HG03342 (cell line): ENCODE results near the gene PSRC1.
"Not testable (repeated sequence)": the region's sequence is repeated elsewhere in the genome, so short reads cannot be mapped to it uniquely, and the experiment has no call there.

Experiments used
- ATAC-seq: cut with Tn5 transposase; IDR thresholded peaks from one replicate; pipeline ENCODE4 v1.9.1; 2021; ENCODE audit warnings: mild to moderate bottlenecking, moderate library complexity; ENCODE audit not compliant: unreplicated experiment

Gene PSRC1

DNA sequence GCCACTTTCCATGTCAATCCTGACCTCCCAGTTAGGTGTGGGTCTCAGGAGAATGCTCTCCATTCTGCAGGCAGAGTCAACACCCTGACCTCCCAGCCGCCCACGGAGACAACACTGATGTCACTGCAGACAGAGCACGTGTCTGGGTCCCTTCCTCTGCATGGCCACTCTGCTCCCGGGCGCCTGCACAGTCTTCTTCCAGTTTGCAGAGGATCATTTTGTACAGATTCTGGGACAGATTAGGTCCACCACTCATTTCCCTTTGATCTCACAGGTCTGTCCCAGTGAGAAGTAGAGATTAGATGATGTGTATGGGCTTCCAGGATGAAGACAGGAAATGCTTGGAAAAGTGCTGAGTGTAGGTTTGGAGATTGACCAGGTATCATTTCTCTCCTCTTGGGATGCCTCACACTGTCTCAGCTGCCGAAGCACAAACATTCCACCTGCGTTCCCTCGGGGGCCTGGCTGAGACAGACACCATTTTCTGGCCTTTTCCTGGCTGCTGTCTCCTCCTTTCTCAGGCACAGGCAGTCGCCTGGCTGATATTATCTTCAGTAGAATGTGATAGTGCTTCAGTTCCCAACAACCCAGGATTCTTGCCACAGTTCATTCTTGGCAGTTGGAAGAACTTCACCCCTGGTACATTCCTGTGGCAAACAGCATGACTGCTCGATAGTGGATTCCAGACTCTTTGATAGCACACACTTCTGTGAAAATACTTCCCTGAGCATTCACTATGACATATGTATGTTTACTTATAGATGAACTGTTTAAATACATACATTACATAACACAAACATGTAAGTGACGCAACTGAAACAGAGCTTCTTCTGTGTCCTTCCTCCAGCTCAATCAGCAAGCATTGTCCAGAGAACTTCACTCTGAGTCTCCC is 16.0 kb upstream of the PSRC1 start:
- no peak for ATAC-seq

- no peak for ATAC-seq
Observed at GRCh38 chr1:109296782-109297181, 13.8 kb upstream of the PSRC1 start.

- ATAC-seq: no peak
Observed at GRCh38 chr1:109295712-109296415, 12.9 kb upstream of the PSRC1 start.

- no peak for ATAC-seq
Observed at GRCh38 chr1:109294481-109294880, 11.5 kb upstream of the PSRC1 start.

DNA sequence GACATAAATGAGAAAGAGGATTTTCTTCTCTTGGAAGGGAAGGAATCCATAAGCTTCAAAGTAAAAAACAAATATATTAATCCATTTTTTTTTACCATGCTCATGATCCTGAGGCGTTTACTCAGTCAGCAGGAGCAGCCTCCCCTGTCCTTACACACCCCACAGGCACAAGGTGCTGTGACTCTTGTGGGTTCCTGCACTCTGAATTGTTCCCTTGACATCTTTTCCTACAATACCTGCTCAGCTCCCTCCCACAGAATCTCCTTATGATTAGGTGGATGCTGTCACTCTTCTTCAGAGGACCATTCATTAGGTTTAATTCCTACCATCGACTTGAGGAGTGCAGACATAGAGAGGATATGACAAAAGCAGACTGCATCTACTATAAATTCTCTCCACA is 10.1 kb upstream of the PSRC1 start:
- no peak for ATAC-seq

- ATAC-seq: no peak
Observed at GRCh38 chr1:109292364-109292763, 9.4 kb upstream of the PSRC1 start.

DNA sequence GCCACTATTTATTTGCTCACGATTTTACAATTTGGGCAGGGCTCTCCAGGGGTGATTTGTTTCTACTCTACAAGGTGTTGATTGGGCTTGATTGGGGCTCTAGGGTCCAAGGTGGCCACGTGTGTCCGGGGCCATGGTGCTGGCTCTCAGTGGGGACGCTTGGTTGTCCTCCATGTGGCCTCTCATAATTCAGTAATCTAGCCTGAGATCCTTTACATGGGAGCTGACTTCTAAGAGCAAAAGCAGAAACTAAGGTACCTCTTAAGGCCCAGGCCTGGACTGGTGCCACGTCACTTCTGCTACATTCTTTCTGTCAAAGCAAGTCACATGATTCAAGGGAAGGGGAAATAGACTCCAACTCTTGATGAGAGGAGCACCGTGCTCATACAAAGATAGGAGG is 8.1 kb upstream of the PSRC1 start:
- ATAC-seq: no peak

- ATAC-seq: no peak
Observed at GRCh38 chr1:109290137-109290536, 7.2 kb upstream of the PSRC1 start.

- not testable (repeated sequence) for ATAC-seq
Observed at GRCh38 chr1:109286762-109287161, 3.8 kb upstream of the PSRC1 start.

DNA sequence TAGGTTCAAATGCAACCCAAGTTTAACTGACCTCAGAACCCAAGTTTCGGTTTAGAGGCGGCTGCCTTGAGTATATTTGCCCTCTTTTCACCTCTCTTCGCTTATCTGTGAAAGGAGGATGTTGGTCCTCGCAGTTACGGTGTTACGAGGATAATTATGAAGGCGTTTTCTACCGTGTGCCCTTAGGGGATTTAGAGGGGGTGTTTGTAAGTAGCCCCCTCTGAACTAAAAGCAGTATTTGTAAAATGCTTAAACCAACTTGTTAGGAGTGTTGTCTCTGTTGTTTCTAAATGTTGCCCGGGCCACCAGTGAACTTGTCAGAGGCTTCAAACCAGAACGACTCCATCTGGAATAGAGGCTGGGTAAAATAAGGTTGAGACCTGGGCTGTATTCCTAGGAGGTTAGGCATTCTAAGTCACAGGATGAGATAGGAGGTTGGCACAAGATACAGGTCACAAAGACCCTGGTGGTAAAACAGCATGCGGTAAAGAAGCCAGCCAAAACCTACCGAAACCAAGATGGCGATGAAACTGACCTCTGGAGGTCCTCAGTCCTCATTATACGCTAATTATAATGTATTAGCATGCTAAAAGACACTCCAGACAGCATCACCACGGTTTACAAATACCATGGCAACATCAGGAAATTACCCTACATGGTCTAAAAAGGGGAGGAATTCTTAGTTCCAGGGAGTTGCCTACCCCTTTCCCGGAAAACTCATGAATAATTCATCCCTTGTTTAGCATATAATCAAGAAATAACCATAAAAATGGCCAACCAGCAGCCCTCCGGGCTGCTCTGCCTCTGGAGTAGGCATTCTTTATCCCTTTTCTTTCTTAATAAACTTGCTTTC is 1.0 kb upstream of the PSRC1 start:
- peak; percentile 7 for ATAC-seq

GRCh38 chr1:109282497-109282951 is 421 bp downstream of the PSRC1 start:
- ATAC-seq: no peak

DNA sequence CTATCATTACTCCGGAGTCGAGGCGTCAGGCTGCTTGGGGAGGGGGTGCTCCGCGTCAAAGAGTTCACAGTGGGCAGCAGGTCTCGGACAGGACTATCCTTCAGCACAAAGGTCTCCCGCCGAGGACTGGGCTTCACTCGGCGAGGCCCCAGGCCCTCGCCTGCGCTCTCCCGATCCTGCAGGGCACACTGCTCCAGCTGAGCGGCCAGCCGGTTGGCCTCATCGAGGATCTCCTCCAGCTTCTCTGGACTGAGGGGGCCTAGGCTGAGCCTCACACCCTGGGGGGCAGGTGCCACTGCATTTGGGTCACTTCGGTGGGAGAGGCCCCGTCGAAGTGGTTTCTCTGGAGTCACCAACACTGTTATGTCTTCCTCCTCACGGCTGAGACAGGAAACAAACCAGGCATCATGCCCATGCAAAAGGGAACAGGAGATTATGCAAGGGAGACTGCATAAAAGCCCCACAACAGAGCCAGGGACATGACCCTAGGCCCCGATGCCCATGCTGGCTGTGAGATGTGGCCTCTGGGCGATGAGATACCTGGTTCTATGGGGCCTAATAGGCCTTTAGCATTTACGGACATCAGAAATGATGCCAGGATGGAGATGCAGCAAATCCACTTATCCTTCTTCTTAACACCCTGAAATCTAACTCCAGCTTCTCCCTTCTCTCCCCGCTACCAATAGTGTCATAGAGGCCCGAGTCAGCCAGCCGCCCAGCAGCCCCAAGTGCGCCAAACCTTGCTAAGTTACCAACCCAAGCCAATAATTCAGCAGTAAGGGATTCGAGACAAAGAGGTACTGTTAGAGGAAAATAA is 1.1 kb downstream of the PSRC1 start:
- ATAC-seq: no peak

DNA sequence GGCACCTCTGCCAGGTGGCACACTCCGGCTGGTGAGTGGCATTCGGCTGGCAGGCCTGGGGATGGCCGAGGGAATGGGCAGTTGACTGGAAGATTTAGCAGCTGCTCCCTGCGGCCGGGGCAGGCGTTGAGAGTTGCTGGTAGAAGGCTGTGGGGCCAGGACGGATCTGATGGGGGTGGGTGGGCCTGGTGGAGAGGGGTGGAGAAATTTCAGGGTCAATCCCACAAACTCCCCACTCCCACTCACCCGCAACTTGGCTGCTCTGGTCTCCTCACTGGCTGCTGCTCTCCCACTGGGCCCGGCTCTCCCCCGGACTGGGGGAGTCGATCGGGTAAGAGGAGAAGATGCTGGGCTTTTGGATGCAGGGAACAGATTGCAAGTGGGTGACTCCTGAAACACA is 2.1 kb downstream of the PSRC1 start:
- no peak for ATAC-seq

DNA sequence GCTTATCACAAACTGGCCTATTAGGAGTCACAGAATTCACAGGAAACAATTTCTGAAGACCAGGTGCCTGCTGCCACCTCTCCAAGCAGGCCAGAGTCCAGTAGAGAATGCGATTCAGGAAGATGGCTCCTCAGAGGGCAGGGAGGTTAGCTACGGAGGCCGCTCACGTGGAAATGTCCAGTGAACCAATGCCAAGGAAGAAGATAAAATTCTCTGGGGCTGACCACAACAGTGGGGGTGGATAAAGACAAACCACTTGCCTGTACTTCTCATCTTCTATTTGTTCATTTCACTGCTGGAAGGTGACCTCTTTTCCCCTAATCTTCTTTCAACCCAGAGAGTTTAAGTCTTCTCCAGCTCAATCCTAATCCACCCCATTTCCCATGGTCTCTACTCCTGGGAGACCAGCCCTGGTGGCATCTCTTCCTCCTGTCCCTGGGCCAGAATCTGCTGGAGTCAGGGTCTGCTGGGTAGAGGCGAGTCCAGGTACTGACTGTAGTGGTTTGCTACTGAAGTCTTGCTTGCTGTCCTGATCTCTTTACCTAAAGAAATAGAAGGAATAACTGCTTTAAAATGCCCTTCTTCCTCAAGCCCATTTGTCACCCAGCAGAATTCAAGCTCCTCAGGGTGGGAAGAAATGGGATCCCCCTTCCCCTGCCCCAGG is 3.2 kb downstream of the PSRC1 start:
- ATAC-seq: no peak

- peak; percentile 82 for ATAC-seq
Observed at GRCh38 chr1:109277434-109278204, 5.3 kb downstream of the PSRC1 start.

- no peak for ATAC-seq
Observed at GRCh38 chr1:109275706-109276345, 7.1 kb downstream of the PSRC1 start.

GRCh38 chr1:109274533-109275476 is 8.1 kb downstream of the PSRC1 start:
- ATAC-seq: no peak
